ENCODE results near the gene ZMYM2.

DNA sequence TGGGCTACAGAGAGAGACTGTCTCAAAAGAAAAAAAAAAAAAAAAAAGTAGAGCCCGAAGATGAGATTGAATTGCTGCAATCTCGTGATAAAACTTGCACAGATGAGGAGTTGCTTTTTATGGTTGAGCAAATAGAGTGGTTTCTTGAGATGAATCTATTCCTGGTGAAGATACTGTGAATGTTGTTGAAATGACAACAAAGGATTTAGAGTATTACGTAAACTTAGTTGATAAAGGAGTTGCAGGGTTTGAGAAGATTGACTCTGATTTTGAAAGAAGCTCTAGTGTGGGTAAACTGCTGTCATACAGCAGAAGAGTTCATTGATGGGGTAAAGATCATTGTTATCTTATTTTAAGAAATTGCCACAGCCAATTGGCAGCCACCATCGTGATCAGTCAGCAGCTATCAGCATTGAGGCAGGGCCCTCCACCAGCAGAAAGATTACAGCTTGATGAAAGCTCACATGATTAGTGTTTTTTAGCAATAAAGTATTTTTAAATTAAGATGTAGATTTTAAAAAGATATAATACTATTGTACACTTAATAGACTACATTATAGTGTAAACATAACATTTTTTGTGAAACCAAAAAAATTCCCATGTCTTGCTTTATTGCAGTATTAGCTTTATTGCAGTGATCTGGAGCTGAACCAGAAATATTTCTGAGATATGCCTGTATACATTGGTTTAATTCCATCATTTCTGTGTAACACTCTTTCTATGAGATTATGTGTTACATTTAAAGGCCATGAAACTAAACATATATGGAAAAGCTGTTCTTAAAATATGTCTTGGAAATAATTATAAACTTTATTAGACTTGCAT lies 43.1 kb downstream of the ZMYM2 start:
- TF ChIP-seq, protein P1, sequence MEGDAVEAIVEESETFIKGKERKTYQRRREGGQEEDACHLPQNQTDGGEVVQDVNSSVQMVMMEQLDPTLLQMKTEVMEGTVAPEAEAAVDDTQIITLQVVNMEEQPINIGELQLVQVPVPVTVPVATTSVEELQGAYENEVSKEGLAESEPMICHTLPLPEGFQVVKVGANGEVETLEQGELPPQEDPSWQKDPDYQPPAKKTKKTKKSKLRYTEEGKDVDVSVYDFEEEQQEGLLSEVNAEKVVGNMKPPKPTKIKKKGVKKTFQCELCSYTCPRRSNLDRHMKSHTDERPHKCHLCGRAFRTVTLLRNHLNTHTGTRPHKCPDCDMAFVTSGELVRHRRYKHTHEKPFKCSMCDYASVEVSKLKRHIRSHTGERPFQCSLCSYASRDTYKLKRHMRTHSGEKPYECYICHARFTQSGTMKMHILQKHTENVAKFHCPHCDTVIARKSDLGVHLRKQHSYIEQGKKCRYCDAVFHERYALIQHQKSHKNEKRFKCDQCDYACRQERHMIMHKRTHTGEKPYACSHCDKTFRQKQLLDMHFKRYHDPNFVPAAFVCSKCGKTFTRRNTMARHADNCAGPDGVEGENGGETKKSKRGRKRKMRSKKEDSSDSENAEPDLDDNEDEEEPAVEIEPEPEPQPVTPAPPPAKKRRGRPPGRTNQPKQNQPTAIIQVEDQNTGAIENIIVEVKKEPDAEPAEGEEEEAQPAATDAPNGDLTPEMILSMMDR (IDR thresholded peaks at IDR 0.05; ENCODE audit: low read length): no peak
- TF ChIP-seq EZH2 (optimal IDR thresholded peaks at IDR 0.05; ENCODE audit: low read depth, low read length): no peak
